ENCODE data around the gene IDE.

The IDE gene

GRCh38 chr10:92573798-92574547 is at the start of gene IDE:
Gene IDE, minus strand, starts transcription at chr10:92574093. Its CDS starts 74 bp downstream, at chr10:92574019.
- Histone ChIP-seq H3K27ac (ENCODE audit: low read depth, low read length) (peak within 1 kb of the TSS; percentile 92), H3K9me3 (ENCODE audit: control insufficient read depth, insufficient read depth, low read length) (no peaks in the 10 kb centered on the region), H3K4me1 (ENCODE audit: control insufficient read depth, insufficient read depth, low read length) (peaks cover 20% of the 10 kb centered on the region), H3K4me3 (ENCODE audit: low read depth, low read length) (peak within 1 kb of the TSS; percentile 82), H3K27me3 (ENCODE audit: control insufficient read depth, insufficient read depth, low read length) (peaks cover 7% of the 10 kb centered on the region; the same call in 1 of the 2 replicates), H3K36me3 (ENCODE audit: control insufficient read depth, insufficient read depth, low read length) (peaks cover 7% of the 10 kb centered on the region), H3K9ac (ENCODE audit: low read depth, low read length) (peak within 1 kb of the TSS; percentile 93)

GRCh38 chr10:92619368-92619767 is 45.5 kb upstream of the IDE start:
- no peaks in the 10 kb centered on the region for H3K9me3 ChIP-seq (ENCODE audit: control insufficient read depth, insufficient read depth, low read length)
- H3K27ac ChIP-seq (ENCODE audit: low read depth, low read length), result no peak overlapping the region
- H3K4me3 ChIP-seq (ENCODE audit: low read depth, low read length), result no peak overlapping the region
- H3K27me3 ChIP-seq (ENCODE audit: control insufficient read depth, insufficient read depth, low read length), result no peaks in the 10 kb centered on the region
- no peaks in the 10 kb centered on the region for H3K4me1 ChIP-seq (ENCODE audit: control insufficient read depth, insufficient read depth, low read length)
- peaks cover 91% of the 10 kb centered on the region for H3K36me3 ChIP-seq (ENCODE audit: control insufficient read depth, insufficient read depth, low read length)
- H3K9ac ChIP-seq (ENCODE audit: low read depth, low read length), result no peak overlapping the region

GRCh38 chr10:92615515-92615914 is 41.6 kb upstream of the IDE start:
- Histone ChIP-seq H3K36me3 (ENCODE audit: control insufficient read depth, insufficient read depth, low read length) (peaks cover 90% of the 10 kb centered on the region), H3K4me3 (ENCODE audit: low read depth, low read length) (no peak overlapping the region), H3K9ac (ENCODE audit: low read depth, low read length) (no peak overlapping the region), H3K27me3 (ENCODE audit: control insufficient read depth, insufficient read depth, low read length) (no peaks in the 10 kb centered on the region), H3K27ac (ENCODE audit: low read depth, low read length) (no peak overlapping the region), H3K4me1 (ENCODE audit: control insufficient read depth, insufficient read depth, low read length) (no peaks in the 10 kb centered on the region), H3K9me3 (ENCODE audit: control insufficient read depth, insufficient read depth, low read length) (no peaks in the 10 kb centered on the region)

DNA sequence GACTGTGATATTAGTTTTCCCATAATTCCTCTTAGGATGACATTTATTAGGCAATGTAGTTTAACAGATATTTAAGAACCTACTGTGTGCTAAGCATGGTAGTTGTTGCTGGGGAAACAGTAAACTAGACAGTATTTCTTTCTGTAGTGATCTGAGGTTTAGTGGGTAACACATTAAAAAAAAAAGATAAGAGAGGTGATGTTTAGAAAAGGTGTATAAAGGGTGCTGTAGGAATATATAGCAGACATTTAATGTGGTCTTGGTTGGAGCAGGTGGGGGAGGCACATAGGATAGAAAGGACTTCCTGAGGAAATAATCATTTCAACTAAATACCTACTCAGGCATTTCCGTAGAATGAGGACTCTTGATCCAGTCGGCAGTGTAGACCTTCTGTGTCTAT is 30.9 kb upstream of the IDE start:
- no peak overlapping the region for H3K4me3 ChIP-seq (ENCODE audit: low read depth, low read length)
- no peaks in the 10 kb centered on the region for H3K4me1 ChIP-seq (ENCODE audit: control insufficient read depth, insufficient read depth, low read length)
- no peak overlapping the region for H3K27ac ChIP-seq (ENCODE audit: low read depth, low read length)
- H3K27me3 ChIP-seq (ENCODE audit: control insufficient read depth, insufficient read depth, low read length), result no peaks in the 10 kb centered on the region
- no peak overlapping the region for H3K9ac ChIP-seq (ENCODE audit: low read depth, low read length)
- H3K9me3 ChIP-seq (ENCODE audit: control insufficient read depth, insufficient read depth, low read length), result no peaks in the 10 kb centered on the region
- H3K36me3 ChIP-seq (ENCODE audit: control insufficient read depth, insufficient read depth, low read length), result peaks cover 40% of the 10 kb centered on the region

DNA sequence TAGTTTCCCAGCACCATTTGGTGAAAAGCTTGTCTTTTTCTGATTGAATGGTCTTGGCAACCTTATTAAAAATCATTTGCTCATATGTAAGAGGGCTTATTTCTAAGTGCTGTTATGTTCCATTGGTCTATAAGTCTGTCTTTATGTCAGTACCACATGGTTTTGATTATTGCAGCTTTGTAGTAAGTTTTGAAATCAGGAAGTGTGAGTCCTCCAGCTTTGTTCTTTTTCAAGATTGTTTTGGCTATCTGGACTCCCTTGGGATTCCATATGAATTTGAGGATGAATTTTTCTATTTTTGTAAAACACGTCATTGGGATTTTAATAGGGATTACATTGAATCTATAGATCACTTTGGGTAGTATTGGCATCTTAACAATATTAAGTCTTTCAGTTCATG is 24.4 kb upstream of the IDE start:
- Histone ChIP-seq H3K4me1 (ENCODE audit: control insufficient read depth, insufficient read depth, low read length) (peaks cover 8% of the 10 kb centered on the region), H3K27me3 (ENCODE audit: control insufficient read depth, insufficient read depth, low read length) (no peaks in the 10 kb centered on the region), H3K9me3 (ENCODE audit: control insufficient read depth, insufficient read depth, low read length) (no peaks in the 10 kb centered on the region), H3K36me3 (ENCODE audit: control insufficient read depth, insufficient read depth, low read length) (no peaks in the 10 kb centered on the region), H3K9ac (ENCODE audit: low read depth, low read length) (no peak overlapping the region), H3K4me3 (ENCODE audit: low read depth, low read length) (no peak overlapping the region), H3K27ac (ENCODE audit: low read depth, low read length) (no peak overlapping the region)

GRCh38 chr10:92595505-92595904 is 21.6 kb upstream of the IDE start:
- H3K4me3 ChIP-seq (ENCODE audit: low read depth, low read length), result no peak overlapping the region
- no peaks in the 10 kb centered on the region for H3K9me3 ChIP-seq (ENCODE audit: control insufficient read depth, insufficient read depth, low read length)
- no peak overlapping the region for H3K9ac ChIP-seq (ENCODE audit: low read depth, low read length)
- H3K27ac ChIP-seq (ENCODE audit: low read depth, low read length), result no peak overlapping the region
- H3K4me1 ChIP-seq (ENCODE audit: control insufficient read depth, insufficient read depth, low read length), result peaks cover 12% of the 10 kb centered on the region
- no peaks in the 10 kb centered on the region for H3K27me3 ChIP-seq (ENCODE audit: control insufficient read depth, insufficient read depth, low read length)
- H3K36me3 ChIP-seq (ENCODE audit: control insufficient read depth, insufficient read depth, low read length), result no peaks in the 10 kb centered on the region

GRCh38 chr10:92593619-92594588 is 20.0 kb upstream of the IDE start:
- no peaks in the 10 kb centered on the region for H3K36me3 ChIP-seq (ENCODE audit: control insufficient read depth, insufficient read depth, low read length)
- peaks cover 12% of the 10 kb centered on the region for H3K4me1 ChIP-seq (ENCODE audit: control insufficient read depth, insufficient read depth, low read length)
- H3K27me3 ChIP-seq (ENCODE audit: control insufficient read depth, insufficient read depth, low read length), result no peaks in the 10 kb centered on the region
- peak overlapping the region; percentile 99 for H3K4me3 ChIP-seq (ENCODE audit: low read depth, low read length)
- no peaks in the 10 kb centered on the region for H3K9me3 ChIP-seq (ENCODE audit: control insufficient read depth, insufficient read depth, low read length)
- H3K9ac ChIP-seq (ENCODE audit: low read depth, low read length), result peak overlapping the region; percentile 74
- peak overlapping the region; percentile 99 for H3K27ac ChIP-seq (ENCODE audit: low read depth, low read length)

DNA sequence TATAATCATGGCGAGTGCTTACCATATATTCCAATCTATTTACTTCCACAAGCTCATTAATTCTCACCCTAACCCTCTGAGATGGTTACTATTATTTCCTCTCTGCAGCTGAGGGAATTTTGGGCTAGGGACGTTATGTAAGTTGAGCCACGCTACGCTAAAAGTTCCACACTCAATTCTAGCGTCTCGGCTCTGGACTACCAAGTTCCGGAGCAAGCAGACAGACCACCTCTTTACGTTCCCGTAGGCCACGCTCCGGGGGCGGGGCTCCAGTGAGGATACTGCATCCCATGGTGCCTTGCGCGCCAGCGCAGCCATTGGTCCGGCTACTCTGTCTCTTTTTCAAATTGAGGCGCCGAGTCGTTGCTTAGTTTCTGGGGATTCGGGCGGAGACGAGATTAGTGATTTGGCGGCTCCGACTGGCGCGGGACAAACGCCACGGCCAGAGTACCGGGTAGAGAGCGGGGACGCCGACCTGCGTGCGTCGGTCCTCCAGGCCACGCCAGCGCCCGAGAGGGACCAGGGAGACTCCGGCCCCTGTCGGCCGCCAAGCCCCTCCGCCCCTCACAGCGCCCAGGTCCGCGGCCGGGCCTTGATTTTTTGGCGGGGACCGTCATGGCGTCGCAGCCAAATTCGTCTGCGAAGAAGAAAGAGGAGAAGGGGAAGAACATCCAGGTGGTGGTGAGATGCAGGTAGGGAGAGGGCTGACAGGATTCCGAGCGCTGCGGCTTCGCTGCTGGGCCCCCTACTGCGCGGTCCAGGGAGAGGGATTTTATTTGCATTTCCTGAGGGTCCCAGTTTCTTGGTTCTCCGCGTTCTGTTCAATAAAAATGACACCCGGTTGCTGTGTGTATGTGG is 19.1 kb upstream of the IDE start, which contains the start of gene KIF11:
KIF11 (plus strand) TSS at position 370 of the 858 bp plus-strand sequence; CDS start at position 616, 246 bp downstream.
- H3K4me3 ChIP-seq (ENCODE audit: low read depth, low read length), result peak within 1 kb of the TSS; percentile 99

GRCh38 chr10:92591550-92592022 is 17.7 kb upstream of the IDE start:
- Histone ChIP-seq H3K36me3 (ENCODE audit: control insufficient read depth, insufficient read depth, low read length) (no peaks in the 10 kb centered on the region), H3K27ac (ENCODE audit: low read depth, low read length) (peak overlapping the region; percentile 99), H3K4me3 (ENCODE audit: low read depth, low read length) (peak overlapping the region; percentile 60), H3K27me3 (ENCODE audit: control insufficient read depth, insufficient read depth, low read length) (no peaks in the 10 kb centered on the region), H3K9me3 (ENCODE audit: control insufficient read depth, insufficient read depth, low read length) (no peaks in the 10 kb centered on the region), H3K4me1 (ENCODE audit: control insufficient read depth, insufficient read depth, low read length) (peaks cover 12% of the 10 kb centered on the region), H3K9ac (ENCODE audit: low read depth, low read length) (peak overlapping the region; percentile 77)

More for the DNA sequence above, 19.1 kb upstream of the IDE start, which contains the start of gene KIF11:
- Histone ChIP-seq H3K9ac (ENCODE audit: low read depth, low read length) (peak within 1 kb of the TSS; percentile 74), H3K27me3 (ENCODE audit: control insufficient read depth, insufficient read depth, low read length) (no peaks in the 10 kb centered on the region), H3K27ac (ENCODE audit: low read depth, low read length) (peak within 1 kb of the TSS; percentile 99), H3K9me3 (ENCODE audit: control insufficient read depth, insufficient read depth, low read length) (no peaks in the 10 kb centered on the region), H3K36me3 (ENCODE audit: control insufficient read depth, insufficient read depth, low read length) (no peaks in the 10 kb centered on the region), H3K4me1 (ENCODE audit: control insufficient read depth, insufficient read depth, low read length) (peaks cover 12% of the 10 kb centered on the region)

Data from HUES48 (cell line).